ENCODE data around the gene C3orf49. TPM values are rescaled to one million over a fixed set of nuclear protein-coding genes. Genes with fewer than 3 reads are reported as not detected.

C3orf49 gene
- total and polyA plus RNA-seq, 2 of the 13 experiments (the other 11 are each of a cell fraction or from before 2014, with no cell fraction given), result not detected

GRCh38 chr3:63809607-63810006 is 9.5 kb upstream of the C3orf49 start (continued):
- no peak for TF ChIP-seq ATRX (CRISPR knock-in tag; IDR thresholded peaks at IDR 0.05; ENCODE audit: borderline replicate concordance)
- no peak for TF ChIP-seq BRD4 (CRISPR knock-in tag; IDR thresholded peaks at IDR 0.05)
- no peak for TF ChIP-seq HIC2 (CRISPR knock-in tag; IDR thresholded peaks at IDR 0.05; ENCODE audit: low read depth)
- TF ChIP-seq ZNF652 (CRISPR knock-in tag; IDR thresholded peaks at IDR 0.05; ENCODE audit: borderline replicate concordance, low read depth), result no peak
- no peak for TF ChIP-seq ZNF577 (CRISPR knock-in tag; IDR thresholded peaks at IDR 0.05; ENCODE audit: borderline replicate concordance, low read depth)
- TF ChIP-seq JUNB (CRISPR knock-in tag; IDR thresholded peaks at IDR 0.05; ENCODE audit: borderline replicate concordance), result peak; percentile 47; the same call in 1 of the 2 replicates
- TF ChIP-seq TEAD3 (CRISPR knock-in tag; optimal IDR thresholded peaks at IDR 0.05; ENCODE audit: borderline replicate concordance), result peak; percentile 47
- TF ChIP-seq IRF9 (CRISPR knock-in tag; IDR thresholded peaks at IDR 0.05; ENCODE audit: borderline replicate concordance), result no peak
- no peak for TF ChIP-seq KLF16 (CRISPR knock-in tag; IDR thresholded peaks at IDR 0.05)
- TF ChIP-seq KLF13 (CRISPR knock-in tag; IDR thresholded peaks at IDR 0.05), result no peak
- TF ChIP-seq ZBTB2 (CRISPR knock-in tag; IDR thresholded peaks at IDR 0.05; ENCODE audit: low read depth), result no peak
- TF ChIP-seq ZNF337 (CRISPR knock-in tag; IDR thresholded peaks at IDR 0.05; ENCODE audit: borderline replicate concordance, low read depth), result no peak
- TF ChIP-seq MZF1 (CRISPR knock-in tag; IDR thresholded peaks at IDR 0.05; ENCODE audit: borderline replicate concordance), result no peak
- TF ChIP-seq DRAP1 (CRISPR knock-in tag; IDR thresholded peaks at IDR 0.05), result no peak
- no peak for TF ChIP-seq ZNF75D (CRISPR knock-in tag; IDR thresholded peaks at IDR 0.05; ENCODE audit: borderline replicate concordance)
- TF ChIP-seq ZBTB37 (CRISPR knock-in tag; IDR thresholded peaks at IDR 0.05), result no peak
- no peak for TF ChIP-seq ZNF530 (CRISPR knock-in tag; IDR thresholded peaks at IDR 0.05; ENCODE audit: low read depth)
- TF ChIP-seq HNF1A (IDR thresholded peaks at IDR 0.05; ENCODE audit: low read depth), result 0 out of 2 replicates have a peak, but pooled peaks have one; percentile 25
- TF ChIP-seq HNF1A (CRISPR knock-in tag; IDR thresholded peaks at IDR 0.05; ENCODE audit: borderline replicate concordance), result no peak
- no peak for TF ChIP-seq SALL2 (CRISPR knock-in tag; IDR thresholded peaks at IDR 0.05)

All from HepG2 (cell line).